HCT116 (cell line): ENCODE measurements around the gene RSRC1. TPM values are rescaled to one million over a fixed set of nuclear protein-coding genes. Genes with fewer than 3 reads are reported as not detected.

Source experiments
- ATAC-seq: fragments of 200-7000 bp; cut with Tn5 transposase; 2 replicates; pipeline ENCODE4 v1.9.1; 2020; ENCODE audit warnings: mild to moderate bottlenecking, moderate library complexity
- BruUV-seq: library from RNA; stranded (reverse); fragments of 400-500 nt; replicated peaks from 2 replicates; lab custom pipeline; 2021; lab: Mats Ljungman, UMichigan
- CTCF ChIA-PET: fragments of 300-600 bp; sonication (Branson Sonifier 250); formaldehyde crosslinking; loops from one replicate; lab custom pipeline; 2021; ENCODE audit warnings: antibody characterized with exemption; lab: Charles Lee
- POLR2A ChIA-PET: fragments of 300-600, 350-600 bp; sonication (Branson Sonifier 250); formaldehyde crosslinking; loops from one replicate; lab custom pipeline; 2021; ENCODE audit warnings: antibody characterized with exemption; lab: Charles Lee
- RAD21 ChIA-PET, 2 experiments: fragments of 300-600 bp; sonication (Branson Sonifier 250); formaldehyde crosslinking; loops; one replicate each; lab custom pipeline; 2023; ENCODE audit warnings: low total read pairs in 2 of 2; ENCODE audit not compliant: uncharacterized antibody in 2 of 2, unreplicated experiment in 2 of 2, low non-redundant PET in 1 of 2; lab: Charles Lee
- DNase-seq: peaks from one replicate; pipeline ENCODE4 v3.0.0-alpha.2; 2010; ENCODE audit warnings: low read depth, low spot score
- H2AFZ ChIP-seq: fragments of 200-600 bp; shearing (Covaris generic), sonication (generic); 2 replicates; pipeline ENCODE4 v1.6.1; 2017; ENCODE audit warnings: low read depth, mixed run types, mixed read lengths, antibody characterized with exemption, low read length; ENCODE audit not compliant: poor library complexity, severe bottlenecking
- H3K27ac ChIP-seq: 2 replicates; pipeline ENCODE4 v1.5.1; 2012; ENCODE audit warnings: low read depth, low read length
- H3K27me3 ChIP-seq: fragments of 200-600 bp; sonication (generic); 2 replicates; pipeline ENCODE4 v1.6.1; 2016; ENCODE audit warnings: mixed run types, low read length, mixed read lengths; ENCODE audit not compliant: insufficient read depth
- H3K36me3 ChIP-seq, 2 experiments: fragments of 200-500 bp in 1 of 2; fragments of 200-600 bp in 1 of 2; sonication (Bioruptor generic) in 1 of 2; sonication (generic) in 1 of 2; 2 replicates each; pipeline versions ENCODE4 v1.5.1 to v1.6.1; 2014 to 2016; ENCODE audit warnings: low read length in 2 of 2, inconsistent platforms in 1 of 2, mixed read lengths in 1 of 2, mixed run types in 1 of 2; ENCODE audit not compliant: insufficient read depth in 2 of 2, control insufficient read depth in 1 of 2
- H3K4me1 ChIP-seq, 2 experiments: fragments of 200-600 bp in 1 of 2; sonication (generic) in 1 of 2; 2 replicates each; pipeline versions ENCODE4 v1.5.1 to v1.6.1; 2012 to 2017; ENCODE audit warnings: low read length in 2 of 2, inconsistent platforms in 1 of 2, mild to moderate bottlenecking in 1 of 2, mixed read lengths in 1 of 2, mixed run types in 1 of 2, moderate library complexity in 1 of 2; ENCODE audit not compliant: insufficient read depth in 2 of 2, control insufficient read depth in 1 of 2
- H3K4me2 ChIP-seq: fragments of 200-600 bp; sonication (generic); 2 replicates; pipeline ENCODE4 v1.6.1; 2017; ENCODE audit warnings: mixed run types, low read length, mixed read lengths
- H3K4me3 ChIP-seq, 2 experiments: fragments of 200-600 bp in 1 of 2; sonication (generic) in 1 of 2; replicated peaks in 1 of 2; 2 replicates each; pipeline ENCODE4 v1.5.1; 2011 to 2016; ENCODE audit warnings: low read length in 2 of 2, control low read depth in 1 of 2, low read depth in 1 of 2, mild to moderate bottlenecking in 1 of 2, mixed read lengths in 1 of 2, mixed run types in 1 of 2
- H3K79me2 ChIP-seq: fragments of 200-600 bp; sonication (generic); 2 replicates; pipeline ENCODE4 v1.6.1; 2017; ENCODE audit warnings: mild to moderate bottlenecking, mixed run types, low read length, moderate library complexity, mixed read lengths; ENCODE audit not compliant: insufficient read depth
- H3K9ac ChIP-seq: fragments of 200-600 bp; sonication (generic); 2 replicates; pipeline ENCODE4 v1.6.1; 2016; ENCODE audit warnings: low read length, mixed read lengths
- H3K9me2 ChIP-seq: fragments of 200-600 bp; sonication (generic), shearing (Covaris generic); 2 replicates; pipeline ENCODE4 v1.6.1; 2017; ENCODE audit warnings: mixed run types, mild to moderate bottlenecking, moderate library complexity; ENCODE audit not compliant: insufficient read depth
- H3K9me3 ChIP-seq, 2 experiments: fragments of 200-500 bp in 1 of 2; fragments of 200-600 bp in 1 of 2; sonication (Bioruptor generic) in 1 of 2; sonication (generic) in 1 of 2; 2 replicates each; pipeline ENCODE4 v1.6.1; 2014 to 2017; ENCODE audit warnings: low read length in 2 of 2, mixed read lengths in 2 of 2, inconsistent platforms in 1 of 2, low read depth in 1 of 2, mild to moderate bottlenecking in 1 of 2, mixed run types in 1 of 2, moderate library complexity in 1 of 2; ENCODE audit not compliant: control insufficient read depth in 1 of 2, insufficient read depth in 1 of 2
- H4K20me1 ChIP-seq: fragments of 200-600 bp; sonication (generic), shearing (Covaris generic); 2 replicates; pipeline ENCODE4 v1.6.1; 2017; ENCODE audit warnings: mixed run types, mild to moderate bottlenecking, moderate library complexity; ENCODE audit not compliant: insufficient read depth
- ATF3 ChIP-seq: IDR thresholded peaks from 2 replicates; pipeline ENCODE4 v1.6.1; 2012
- CEBPB ChIP-seq: IDR thresholded peaks from 2 replicates; pipeline ENCODE4 v1.6.1; 2012; ENCODE audit warnings: low read depth
- CTCF ChIP-seq, 3 experiments: fragments of 200-600 bp in 1 of 3; sonication (generic) in 1 of 3; IDR thresholded peaks in 2 of 3; conservative IDR thresholded peaks in 1 of 3; 2 replicates each; pipeline ENCODE4 v1.5.1; 2012 to 2017; ENCODE audit warnings: low read depth in 2 of 3, low read length in 2 of 3, antibody characterized with exemption in 1 of 3, borderline replicate concordance in 1 of 3, control low read depth in 1 of 3, mild to moderate bottlenecking in 1 of 3, mixed read lengths in 1 of 3, mixed run types in 1 of 3, moderate library complexity in 1 of 3; ENCODE audit not compliant: insufficient read depth in 1 of 3
- ELF1 ChIP-seq: IDR thresholded peaks from 2 replicates; pipeline ENCODE4 v1.6.1; 2012; ENCODE audit warnings: low read depth, borderline replicate concordance
- EZH2phosphoT487 ChIP-seq: fragments of 200-600 bp; IDR thresholded peaks from 2 replicates; pipeline ENCODE4 v1.6.1; 2018; ENCODE audit warnings: antibody characterized with exemption, borderline replicate concordance
- FOSL1 ChIP-seq: IDR thresholded peaks from 2 replicates; pipeline ENCODE4 v1.6.1; 2012; ENCODE audit warnings: low read depth
- JUND ChIP-seq: IDR thresholded peaks from 2 replicates; pipeline ENCODE4 v1.6.1; 2012
- SIN3A ChIP-seq: IDR thresholded peaks from 2 replicates; pipeline ENCODE4 v1.6.1; 2012; ENCODE audit warnings: low read depth
- SRF ChIP-seq: IDR thresholded peaks from 2 replicates; pipeline ENCODE4 v1.6.1; 2012; ENCODE audit warnings: low read depth
- intact Hi-C: fragments of 100-400 bp; cut with micrococcal nuclease; formaldehyde crosslinking; loops from 2 replicates; pipeline ENCODE4 v1.10.0; 2022
- total RNA-seq: library from RNA; stranded (reverse); gene quantifications from one replicate; pipeline ENCODE4 v1.2.1, GENCODE V29; 2021; ENCODE audit not compliant: unreplicated experiment
- TF ChIP-seq, protein P1 (sequence below): IDR thresholded peaks from 2 replicates; pipeline ENCODE4 v1.6.1; 2012; ENCODE audit warnings: low read depth

Gene RSRC1
- total RNA-seq, 1 experiment from 2014 or later, result 37.1 TPM

- no peaks in the 10 kb centered on the region for H3K4me1 ChIP-seq
- BruUV-seq, result no TSS peak
- no peak overlapping the region for H2AFZ ChIP-seq
- RAD21 ChIA-PET, result no interaction called here
- TF ChIP-seq, protein P1, sequence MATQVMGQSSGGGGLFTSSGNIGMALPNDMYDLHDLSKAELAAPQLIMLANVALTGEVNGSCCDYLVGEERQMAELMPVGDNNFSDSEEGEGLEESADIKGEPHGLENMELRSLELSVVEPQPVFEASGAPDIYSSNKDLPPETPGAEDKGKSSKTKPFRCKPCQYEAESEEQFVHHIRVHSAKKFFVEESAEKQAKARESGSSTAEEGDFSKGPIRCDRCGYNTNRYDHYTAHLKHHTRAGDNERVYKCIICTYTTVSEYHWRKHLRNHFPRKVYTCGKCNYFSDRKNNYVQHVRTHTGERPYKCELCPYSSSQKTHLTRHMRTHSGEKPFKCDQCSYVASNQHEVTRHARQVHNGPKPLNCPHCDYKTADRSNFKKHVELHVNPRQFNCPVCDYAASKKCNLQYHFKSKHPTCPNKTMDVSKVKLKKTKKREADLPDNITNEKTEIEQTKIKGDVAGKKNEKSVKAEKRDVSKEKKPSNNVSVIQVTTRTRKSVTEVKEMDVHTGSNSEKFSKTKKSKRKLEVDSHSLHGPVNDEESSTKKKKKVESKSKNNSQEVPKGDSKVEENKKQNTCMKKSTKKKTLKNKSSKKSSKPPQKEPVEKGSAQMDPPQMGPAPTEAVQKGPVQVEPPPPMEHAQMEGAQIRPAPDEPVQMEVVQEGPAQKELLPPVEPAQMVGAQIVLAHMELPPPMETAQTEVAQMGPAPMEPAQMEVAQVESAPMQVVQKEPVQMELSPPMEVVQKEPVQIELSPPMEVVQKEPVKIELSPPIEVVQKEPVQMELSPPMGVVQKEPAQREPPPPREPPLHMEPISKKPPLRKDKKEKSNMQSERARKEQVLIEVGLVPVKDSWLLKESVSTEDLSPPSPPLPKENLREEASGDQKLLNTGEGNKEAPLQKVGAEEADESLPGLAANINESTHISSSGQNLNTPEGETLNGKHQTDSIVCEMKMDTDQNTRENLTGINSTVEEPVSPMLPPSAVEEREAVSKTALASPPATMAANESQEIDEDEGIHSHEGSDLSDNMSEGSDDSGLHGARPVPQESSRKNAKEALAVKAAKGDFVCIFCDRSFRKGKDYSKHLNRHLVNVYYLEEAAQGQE, result no peak
- TF ChIP-seq EZH2phosphoT487, result no peak
- no peak for TF ChIP-seq CTCF (IDR thresholded peaks at IDR 0.05 in 2 of 3, conservative IDR thresholded peaks at IDR 0.05 in 1 of 3; ENCODE audit: borderline replicate concordance in 1 of 3, insufficient read depth in 1 of 3, low read depth in 2 of 3, low read length in 2 of 3)
- no peak for TF ChIP-seq JUND
- no peak for TF ChIP-seq FOSL1
- no peak for TF ChIP-seq ELF1
- TF ChIP-seq ATF3, result no peak
- no peak for TF ChIP-seq CEBPB
- TF ChIP-seq SIN3A, result no peak
- no peak for TF ChIP-seq SRF
- TF ChIP-seq, all 23 proteins: peak for 0
- Histone ChIP-seq H3K4me3 (no peak overlapping the region), H3K9me3 (no peaks in the 10 kb centered on the region), H3K4me2 (no peak overlapping the region), H3K9ac (no peak overlapping the region), H4K20me1 (no peaks in the 10 kb centered on the region), H3K36me3 (no peaks in the 10 kb centered on the region), H3K79me2 (no peaks in the 10 kb centered on the region), H3K27me3 (no peaks in the 10 kb centered on the region), H3K27ac (no peak overlapping the region), H3K9me2 (no peaks in the 10 kb centered on the region)
- ATAC-seq (no peak), DNase-seq (no peak)
- intact Hi-C loops, result no loop called here
- ChIA-PET POLR2A (no interaction called here), CTCF (no interaction called here)
Measured at GRCh38 chr3:158520433-158520832, 410.5 kb downstream of the RSRC1 start.
